Measurements from ENCODE around the gene GNG12.

DNA sequence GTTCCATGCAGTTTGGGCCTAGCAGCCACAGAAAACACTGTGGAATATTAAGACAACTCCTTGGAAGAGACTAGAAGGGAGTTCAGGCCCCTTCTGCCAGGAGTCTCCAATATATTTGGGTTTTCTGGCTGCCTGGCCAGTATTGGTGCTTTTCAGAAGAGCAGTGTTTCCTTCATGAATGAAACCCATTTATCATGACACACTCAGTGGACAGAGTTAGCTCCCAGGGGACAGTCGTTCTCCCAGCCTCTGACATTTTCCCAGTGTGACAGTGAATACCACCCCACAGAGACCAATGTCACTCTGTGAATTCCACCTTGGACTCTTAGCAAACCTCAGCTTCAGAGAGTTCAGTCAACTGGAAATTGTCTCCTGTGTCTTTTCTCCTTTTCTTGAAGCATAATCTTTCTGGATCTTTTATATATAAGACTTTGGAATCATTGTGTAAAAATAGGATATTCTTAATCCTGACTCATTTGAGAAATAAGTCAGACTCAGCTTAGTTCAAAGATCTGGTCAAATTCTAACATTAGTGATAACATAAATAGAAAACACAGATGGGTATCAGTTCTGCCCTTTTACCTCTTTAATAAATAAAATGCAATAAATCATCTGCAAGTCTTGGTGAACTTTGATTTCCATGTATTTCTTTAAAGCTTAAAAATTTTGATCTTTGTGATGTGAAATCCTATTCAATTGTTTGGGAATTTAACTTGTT is 40.4 kb downstream of the GNG12 start:
- no peak for TF ChIP-seq CTCF (IDR thresholded peaks at IDR 0.05)
- no peak for TF ChIP-seq POLR2A (IDR thresholded peaks at IDR 0.05)

All from heart left ventricle (tissue), 13 donors.